Lower leg skin (tissue), 3 donors: ENCODE results near the gene PRRT1.

ENCODE experiments used
- POLR2A ChIP-seq, 2 donors: fragments of 450-650 bp; IDR thresholded peaks; one replicate each; pipeline ENCODE4 v1.6.1; 2016 to 2017; ENCODE audit warnings: antibody characterized with exemption in 2 of 2, mild to moderate bottlenecking in 1 of 2, moderate library complexity in 1 of 2
- TF ChIP-seq, protein P1 (sequence below), 3 donors: fragments of 450-650 bp; IDR thresholded peaks; one replicate each; pipeline ENCODE4 v1.5.1; 2016; ENCODE audit warnings: antibody characterized with exemption in 3 of 3, mild to moderate bottlenecking in 3 of 3, moderate library complexity in 2 of 3

DNA sequence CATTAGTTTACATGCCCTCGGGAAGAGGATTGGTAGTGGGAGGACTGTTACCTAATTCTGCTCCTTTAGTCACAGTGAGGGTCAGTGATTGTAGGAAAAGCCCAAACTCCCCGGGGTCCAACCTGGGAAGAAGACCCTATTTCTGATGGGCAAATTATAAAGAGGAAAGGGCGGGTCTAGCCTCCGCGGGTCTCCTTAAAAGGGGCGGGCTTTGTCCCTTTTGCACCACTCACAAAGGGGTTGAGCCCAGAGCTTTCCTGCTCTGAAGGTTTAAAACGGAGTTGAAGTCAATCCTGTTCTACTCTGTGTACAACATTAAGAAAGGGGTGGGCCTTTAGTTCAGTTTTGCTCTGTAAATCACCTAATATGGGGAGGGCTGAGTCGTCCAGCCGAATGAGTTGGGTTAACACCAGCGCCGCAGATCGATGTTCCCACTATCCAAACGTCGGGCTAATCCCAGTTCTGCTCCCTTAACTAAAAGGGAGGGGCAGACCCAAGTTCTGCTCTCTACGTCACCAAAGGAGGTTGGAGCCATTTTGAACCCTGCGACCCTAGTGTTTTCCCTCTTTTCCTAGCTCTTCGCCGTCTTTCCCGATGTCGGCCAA, 25.5 kb upstream of the PRRT1 start:
- TF ChIP-seq, protein P1, sequence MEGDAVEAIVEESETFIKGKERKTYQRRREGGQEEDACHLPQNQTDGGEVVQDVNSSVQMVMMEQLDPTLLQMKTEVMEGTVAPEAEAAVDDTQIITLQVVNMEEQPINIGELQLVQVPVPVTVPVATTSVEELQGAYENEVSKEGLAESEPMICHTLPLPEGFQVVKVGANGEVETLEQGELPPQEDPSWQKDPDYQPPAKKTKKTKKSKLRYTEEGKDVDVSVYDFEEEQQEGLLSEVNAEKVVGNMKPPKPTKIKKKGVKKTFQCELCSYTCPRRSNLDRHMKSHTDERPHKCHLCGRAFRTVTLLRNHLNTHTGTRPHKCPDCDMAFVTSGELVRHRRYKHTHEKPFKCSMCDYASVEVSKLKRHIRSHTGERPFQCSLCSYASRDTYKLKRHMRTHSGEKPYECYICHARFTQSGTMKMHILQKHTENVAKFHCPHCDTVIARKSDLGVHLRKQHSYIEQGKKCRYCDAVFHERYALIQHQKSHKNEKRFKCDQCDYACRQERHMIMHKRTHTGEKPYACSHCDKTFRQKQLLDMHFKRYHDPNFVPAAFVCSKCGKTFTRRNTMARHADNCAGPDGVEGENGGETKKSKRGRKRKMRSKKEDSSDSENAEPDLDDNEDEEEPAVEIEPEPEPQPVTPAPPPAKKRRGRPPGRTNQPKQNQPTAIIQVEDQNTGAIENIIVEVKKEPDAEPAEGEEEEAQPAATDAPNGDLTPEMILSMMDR (IDR thresholded peaks at IDR 0.05), result no peak
- TF ChIP-seq POLR2A (IDR thresholded peaks at IDR 0.05), result no peak
